GM12878 (cell line): ENCODE data around the gene NF1.

Experiments used
- ESRRA ChIP-seq: IDR thresholded peaks from 2 replicates; pipeline ENCODE4 v1.6.1; 2012; ENCODE audit warnings: mild to moderate bottlenecking, low read length, improper control_type of control experiment
- JUNB ChIP-seq: IDR thresholded peaks from 2 replicates; pipeline ENCODE4 v1.6.1; 2016; ENCODE audit warnings: antibody characterized with exemption, mild to moderate bottlenecking
- MYC ChIP-seq: IDR thresholded peaks from 2 replicates; pipeline ENCODE4 v1.6.1; 2011; ENCODE audit warnings: mild to moderate bottlenecking, low read length, moderate library complexity, inconsistent platforms; ENCODE audit not compliant: insufficient read depth, insufficient replicate concordance, insufficient read length, severe bottlenecking
- NR2F1 ChIP-seq: fragments of 450-650 bp; conservative IDR thresholded peaks from 2 replicates; pipeline ENCODE4 v1.6.1; 2017; ENCODE audit warnings: mild to moderate bottlenecking
- TF ChIP-seq, protein P1 (sequence below): fragments of 450-650 bp; IDR thresholded peaks from 2 replicates; pipeline ENCODE4 v1.6.1; 2017; ENCODE audit warnings: mild to moderate bottlenecking
- TF ChIP-seq, protein P2 (sequence below): IDR thresholded peaks from 2 replicates; pipeline ENCODE4 v1.6.1; 2012; ENCODE audit warnings: mild to moderate bottlenecking, low read depth, low read length

DNA sequence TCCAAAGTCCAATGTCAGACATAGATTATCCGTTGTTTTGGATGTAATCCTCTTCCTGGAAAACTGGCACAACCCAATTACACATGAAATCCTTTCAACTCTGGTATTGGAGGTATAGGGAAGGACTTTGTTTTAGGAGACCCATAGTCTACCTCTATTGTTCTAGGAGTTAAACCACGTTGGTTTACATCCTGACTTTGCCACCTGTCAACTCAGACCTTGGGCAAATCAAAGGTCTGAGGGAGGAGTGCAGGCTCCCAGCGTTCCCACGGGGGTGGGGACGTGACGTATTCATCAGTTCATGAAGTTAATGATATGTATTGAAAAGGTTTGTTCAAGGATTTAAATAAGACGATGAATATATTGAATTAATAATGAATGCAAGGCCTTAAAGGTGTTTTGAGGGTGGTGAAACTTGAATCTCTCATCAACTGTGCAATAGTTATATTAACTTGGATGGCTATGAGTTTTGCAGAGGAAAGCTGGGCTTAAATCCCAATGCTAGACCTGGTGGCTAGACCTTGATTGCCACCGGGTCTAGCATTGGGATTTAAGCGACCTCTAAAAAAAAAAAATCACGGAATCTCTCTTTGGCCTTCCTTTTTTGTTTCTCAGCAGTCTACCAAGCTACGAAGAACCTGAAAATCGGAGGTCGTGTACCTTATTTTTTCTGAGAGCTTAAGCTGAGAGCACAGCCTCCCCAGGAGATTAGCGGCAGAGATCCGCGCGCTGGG lies 744 bp upstream of the NF1 start:
- TF ChIP-seq, protein P1, sequence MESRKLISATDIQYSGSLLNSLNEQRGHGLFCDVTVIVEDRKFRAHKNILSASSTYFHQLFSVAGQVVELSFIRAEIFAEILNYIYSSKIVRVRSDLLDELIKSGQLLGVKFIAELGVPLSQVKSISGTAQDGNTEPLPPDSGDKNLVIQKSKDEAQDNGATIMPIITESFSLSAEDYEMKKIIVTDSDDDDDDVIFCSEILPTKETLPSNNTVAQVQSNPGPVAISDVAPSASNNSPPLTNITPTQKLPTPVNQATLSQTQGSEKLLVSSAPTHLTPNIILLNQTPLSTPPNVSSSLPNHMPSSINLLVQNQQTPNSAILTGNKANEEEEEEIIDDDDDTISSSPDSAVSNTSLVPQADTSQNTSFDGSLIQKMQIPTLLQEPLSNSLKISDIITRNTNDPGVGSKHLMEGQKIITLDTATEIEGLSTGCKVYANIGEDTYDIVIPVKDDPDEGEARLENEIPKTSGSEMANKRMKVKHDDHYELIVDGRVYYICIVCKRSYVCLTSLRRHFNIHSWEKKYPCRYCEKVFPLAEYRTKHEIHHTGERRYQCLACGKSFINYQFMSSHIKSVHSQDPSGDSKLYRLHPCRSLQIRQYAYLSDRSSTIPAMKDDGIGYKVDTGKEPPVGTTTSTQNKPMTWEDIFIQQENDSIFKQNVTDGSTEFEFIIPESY = no peak
- TF ChIP-seq NR2F1 (no peak), JUNB (no peak), ESRRA (no peak), MYC (no peak)
- TF ChIP-seq, protein P2, sequence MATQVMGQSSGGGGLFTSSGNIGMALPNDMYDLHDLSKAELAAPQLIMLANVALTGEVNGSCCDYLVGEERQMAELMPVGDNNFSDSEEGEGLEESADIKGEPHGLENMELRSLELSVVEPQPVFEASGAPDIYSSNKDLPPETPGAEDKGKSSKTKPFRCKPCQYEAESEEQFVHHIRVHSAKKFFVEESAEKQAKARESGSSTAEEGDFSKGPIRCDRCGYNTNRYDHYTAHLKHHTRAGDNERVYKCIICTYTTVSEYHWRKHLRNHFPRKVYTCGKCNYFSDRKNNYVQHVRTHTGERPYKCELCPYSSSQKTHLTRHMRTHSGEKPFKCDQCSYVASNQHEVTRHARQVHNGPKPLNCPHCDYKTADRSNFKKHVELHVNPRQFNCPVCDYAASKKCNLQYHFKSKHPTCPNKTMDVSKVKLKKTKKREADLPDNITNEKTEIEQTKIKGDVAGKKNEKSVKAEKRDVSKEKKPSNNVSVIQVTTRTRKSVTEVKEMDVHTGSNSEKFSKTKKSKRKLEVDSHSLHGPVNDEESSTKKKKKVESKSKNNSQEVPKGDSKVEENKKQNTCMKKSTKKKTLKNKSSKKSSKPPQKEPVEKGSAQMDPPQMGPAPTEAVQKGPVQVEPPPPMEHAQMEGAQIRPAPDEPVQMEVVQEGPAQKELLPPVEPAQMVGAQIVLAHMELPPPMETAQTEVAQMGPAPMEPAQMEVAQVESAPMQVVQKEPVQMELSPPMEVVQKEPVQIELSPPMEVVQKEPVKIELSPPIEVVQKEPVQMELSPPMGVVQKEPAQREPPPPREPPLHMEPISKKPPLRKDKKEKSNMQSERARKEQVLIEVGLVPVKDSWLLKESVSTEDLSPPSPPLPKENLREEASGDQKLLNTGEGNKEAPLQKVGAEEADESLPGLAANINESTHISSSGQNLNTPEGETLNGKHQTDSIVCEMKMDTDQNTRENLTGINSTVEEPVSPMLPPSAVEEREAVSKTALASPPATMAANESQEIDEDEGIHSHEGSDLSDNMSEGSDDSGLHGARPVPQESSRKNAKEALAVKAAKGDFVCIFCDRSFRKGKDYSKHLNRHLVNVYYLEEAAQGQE = no peak
